K562 (cell line): ENCODE measurements around the gene DTX3. TPM values are rescaled to one million over a fixed set of nuclear protein-coding genes. Genes with fewer than 3 reads are reported as not detected.

Source experiments
- ADNP ChIP-seq: fragments of 200-800 bp; sonication (Bioruptor generic); IDR thresholded peaks from 2 replicates; pipeline ENCODE4 v1.6.1; 2016; ENCODE audit warnings: missing genetic modification characterization, missing compliant biosample characterization
- BACH1 ChIP-seq: fragments of 200-800 bp; sonication (Bioruptor generic); IDR thresholded peaks from 2 replicates; pipeline ENCODE4 v1.6.1; 2016; ENCODE audit warnings: missing genetic modification characterization, missing compliant biosample characterization
- CTCF ChIP-seq, 3 experiments: IDR thresholded peaks in 2 of 3; conservative IDR thresholded peaks in 1 of 3; 2 replicates each; pipeline ENCODE4 v1.5.1; 2011 to 2012; ENCODE audit warnings: low read length in 3 of 3, mild to moderate bottlenecking in 3 of 3, control low read depth in 2 of 3, improper control_type of control experiment in 1 of 3, inconsistent platforms in 1 of 3, low read depth in 1 of 3, mixed read lengths in 1 of 3, moderate library complexity in 1 of 3; ENCODE audit not compliant: insufficient read depth in 2 of 3
- HNRNPH1 ChIP-seq: fragments of 200-400 bp; formaldehyde crosslinking; optimal IDR thresholded peaks from 2 replicates; pipeline ENCODE3; 2017; ENCODE audit warnings: low read depth, mild to moderate bottlenecking, low read length, moderate library complexity
- IFI16 ChIP-seq: fragments of 250-450 bp; sonication (Bioruptor Pico); IDR thresholded peaks from 2 replicates; pipeline ENCODE4 v2.1.2; 2022; ENCODE audit warnings: mild to moderate bottlenecking, inconsistent platforms
- ILF3 ChIP-seq: fragments of 450-650 bp; IDR thresholded peaks from 2 replicates; pipeline ENCODE4 v1.6.1; 2018; ENCODE audit warnings: antibody characterized with exemption, mild to moderate bottlenecking, moderate library complexity, borderline replicate concordance
- LCOR ChIP-seq: sonication (generic); formaldehyde crosslinking; IDR thresholded peaks from 2 replicates; pipeline ENCODE4 v1.8.0; 2022; ENCODE audit warnings: mild to moderate bottlenecking, missing genetic modification reagents
- MAFG ChIP-seq: fragments of 450-650 bp; conservative IDR thresholded peaks from 2 replicates; pipeline ENCODE4 v1.6.1; 2016; ENCODE audit warnings: missing genetic modification characterization, missing compliant biosample characterization
- NR2C2 ChIP-seq, 2 experiments: fragments of 200-800 bp in 1 of 2; sonication (Bioruptor generic) in 1 of 2; sonication (generic) in 1 of 2; formaldehyde crosslinking in 1 of 2; IDR thresholded peaks; 2 replicates each; pipeline versions ENCODE4 v1.6.1 to v1.8.0; 2016 to 2022; ENCODE audit warnings: mild to moderate bottlenecking in 1 of 2, missing compliant biosample characterization in 1 of 2, missing genetic modification characterization in 1 of 2, missing genetic modification reagents in 1 of 2
- POLR3A ChIP-seq: IDR thresholded peaks from 2 replicates; pipeline ENCODE4 v1.6.1; 2011; ENCODE audit warnings: borderline replicate concordance, mild to moderate bottlenecking, moderate library complexity; ENCODE audit not compliant: insufficient read length, insufficient read depth; ENCODE audit errors: extremely low read depth
- RBM14 ChIP-seq: fragments of 200-400 bp; formaldehyde crosslinking; IDR thresholded peaks from 2 replicates; pipeline ENCODE4 v1.6.1; 2018; ENCODE audit warnings: low read depth, mild to moderate bottlenecking, low read length, moderate library complexity, borderline replicate concordance; ENCODE audit not compliant: insufficient read depth
- SMAD1 ChIP-seq: fragments of 150-350 bp; IDR thresholded peaks from 2 replicates; pipeline ENCODE4 v1.6.1; 2014; ENCODE audit warnings: low read length, low read depth; ENCODE audit not compliant: partially characterized antibody
- SREBF2 ChIP-seq: sonication (generic); formaldehyde crosslinking; IDR thresholded peaks from 2 replicates; pipeline ENCODE4 v1.4.0; 2020; ENCODE audit warnings: mild to moderate bottlenecking, missing genetic modification reagents
- SRF ChIP-seq, 2 experiments: fragments of 250-450, 450-650 bp in 1 of 2; sonication (Bioruptor Pico) in 1 of 2; sonication (generic) in 1 of 2; formaldehyde crosslinking; IDR thresholded peaks; 2 replicates each; pipeline versions ENCODE4 v1.5.0 to v1.5.1; 2020 to 2022; ENCODE audit warnings: mild to moderate bottlenecking in 1 of 2, missing genetic modification reagents in 1 of 2
- STAT5B ChIP-seq: fragments of 250-450 bp; sonication (Bioruptor Pico); IDR thresholded peaks from 2 replicates; pipeline ENCODE4 v1.8.0; 2021; ENCODE audit warnings: mild to moderate bottlenecking, inconsistent platforms
- TAF15 ChIP-seq: fragments of 200-400 bp; formaldehyde crosslinking; IDR thresholded peaks from 2 replicates; pipeline ENCODE4 v1.6.1; 2017; ENCODE audit warnings: mild to moderate bottlenecking, low read depth, low read length, moderate library complexity
- TEAD4 ChIP-seq, 2 experiments: sonication (generic) in 1 of 2; formaldehyde crosslinking in 1 of 2; IDR thresholded peaks; 2 replicates each; pipeline versions ENCODE4 v1.6.1 to v1.8.0; 2012 to 2022; ENCODE audit warnings: borderline replicate concordance in 1 of 2, inconsistent platforms in 1 of 2, low read length in 1 of 2, mild to moderate bottlenecking in 1 of 2, missing genetic modification reagents in 1 of 2
- USF1 ChIP-seq: sonication (generic); formaldehyde crosslinking; IDR thresholded peaks from 2 replicates; pipeline ENCODE4 v1.9.0; 2022; ENCODE audit warnings: mild to moderate bottlenecking, missing genetic modification reagents
- XRCC5 ChIP-seq: fragments of 200-400 bp; formaldehyde crosslinking; IDR thresholded peaks from 2 replicates; pipeline ENCODE4 v1.6.1; 2017; ENCODE audit warnings: low read depth, mild to moderate bottlenecking, low read length
- ZEB2 ChIP-seq: fragments of 450-650 bp; IDR thresholded peaks from 2 replicates; pipeline ENCODE4 v1.6.1; 2016
- ZFX ChIP-seq: sonication (generic); formaldehyde crosslinking; IDR thresholded peaks from 2 replicates; pipeline ENCODE4 v1.8.0; 2022; ENCODE audit warnings: mild to moderate bottlenecking, missing genetic modification reagents, moderate library complexity
- ZNF282 ChIP-seq: sonication (generic); formaldehyde crosslinking; IDR thresholded peaks from 2 replicates; pipeline ENCODE4 v1.8.1; 2023; ENCODE audit warnings: missing genetic modification reagents
- ZNF408 ChIP-seq: fragments of 250-450 bp; sonication (Bioruptor Pico); IDR thresholded peaks from 2 replicates; pipeline ENCODE4 v1.4.0; 2020; ENCODE audit warnings: low read depth, mild to moderate bottlenecking, moderate library complexity
- ZNF511 ChIP-seq: sonication (generic); formaldehyde crosslinking; IDR thresholded peaks from 2 replicates; pipeline ENCODE4 v1.8.0; 2022; ENCODE audit warnings: mild to moderate bottlenecking, missing genetic modification reagents
- ZNF778 ChIP-seq: fragments of 450-650 bp; formaldehyde crosslinking; IDR thresholded peaks from 2 replicates; pipeline ENCODE4 v1.4.0; 2020; ENCODE audit warnings: mild to moderate bottlenecking, moderate library complexity
- polyA plus RNA-seq, 8 experiments: library from polyadenylated mRNA; depleted of rRNA in 4 of 8; stranded (reverse) in 5 of 8; unstranded in 3 of 8; fragments of >200 nt; fragmentation: Nextera tagmentation in 2 of 8; fragmentation: Illumina TruSeq in 1 of 8; extraction: Ambion mirVana in 2 of 8; extraction: Trizol in 1 of 8; gene quantifications; 2 replicates each; pipeline versions ENCODE4 v1.2.1 to v1.2.3, GENCODE V29; 2011 to 2014; ENCODE audit warnings: inconsistent platforms in 1 of 8, missing spikeins in 1 of 8
- total RNA-seq, 7 experiments: library from RNA; depleted of rRNA in 6 of 7; stranded (reverse); fragments of >200 nt in 6 of 7; fragmentation: Illumina TruSeq in 2 of 7; extraction: Trizol in 2 of 7; gene quantifications; 2 replicates each; pipeline versions ENCODE4 v1.2.1 to v1.2.3, GENCODE V29; 2011 to 2021; ENCODE audit warnings: low replicate concordance in 1 of 7

DTX3 gene
- total and polyA plus RNA-seq, 9 of the 15 experiments (the other 6 are each of a cell fraction or from before 2014, with no cell fraction given) = 0.03 to 0.09 (median 0.06) TPM; not detected in 6

GRCh38 chr12:57621497-57622292, 17.1 kb downstream of the DTX3 start (continued):
- TF ChIP-seq BACH1 (tag) = no peak
- no peak for TF ChIP-seq ZFX (CRISPR knock-in tag)
- no peak for TF ChIP-seq ZNF282 (CRISPR knock-in tag)
- TF ChIP-seq ILF3 = no peak
- no peak for TF ChIP-seq STAT5B
- TF ChIP-seq RBM14 = 0 out of 2 replicates have a peak, but pooled peaks have one; percentile 55
- 0 out of 2 replicates have a peak, but pooled peaks have one; percentile 14 for TF ChIP-seq NR2C2 (CRISPR knock-in tag; IDR thresholded peaks at IDR 0.05)
- TF ChIP-seq NR2C2 (tag; IDR thresholded peaks at IDR 0.05) = no peak
- no peak for TF ChIP-seq ZNF778 (CRISPR knock-in tag)
- TF ChIP-seq MAFG (tag) = no peak
- no peak for TF ChIP-seq HNRNPH1
- no peak for TF ChIP-seq ADNP (tag)
- TF ChIP-seq SRF (CRISPR knock-in tag; IDR thresholded peaks at IDR 0.05) = peak in 1 of 2 experiments; percentile 41; a peak in 1 of 4 replicates
- no peak for TF ChIP-seq SMAD1
- TF ChIP-seq POLR3A = no peak
- no peak for TF ChIP-seq IFI16 (CRISPR knock-in tag)
- TF ChIP-seq TAF15 = no peak
- no peak for TF ChIP-seq USF1 (CRISPR knock-in tag)
- TF ChIP-seq CTCF (IDR thresholded peaks at IDR 0.05 in 2 of 3, conservative IDR thresholded peaks at IDR 0.05 in 1 of 3; ENCODE audit: insufficient read depth in 2 of 3, low read depth in 1 of 3, low read length in 3 of 3) = peak; percentile 81 to 95 (median 92)
- TF ChIP-seq SREBF2 (CRISPR knock-in tag) = no peak
- no peak for TF ChIP-seq LCOR (CRISPR knock-in tag)
- no peak for TF ChIP-seq ZEB2
- no peak for TF ChIP-seq ZNF408
- TF ChIP-seq TEAD4 (IDR thresholded peaks at IDR 0.05; ENCODE audit: low read length) = no peak
- TF ChIP-seq TEAD4 (CRISPR knock-in tag; IDR thresholded peaks at IDR 0.05; ENCODE audit: borderline replicate concordance) = no peak
- no peak for TF ChIP-seq ZNF511 (CRISPR knock-in tag)
- TF ChIP-seq XRCC5 = 0 out of 2 replicates have a peak, but pooled peaks have one; percentile 24
